RWPE1 (cell line): Measurements from ENCODE around the gene ATP8B4.

ENCODE experiments used
- CTCF ChIA-PET: fragments of 350-600 bp; sonication (Branson Sonifier 250); formaldehyde crosslinking; extraction: SDS; loops from one replicate; lab custom pipeline; 2021; lab: Yijun Ruan, JAX
- POLR2A ChIA-PET: fragments of 400-600 bp; formaldehyde crosslinking; extraction: SDS; loops from one replicate; lab custom pipeline; 2020; ENCODE audit warnings: antibody characterized with exemption; ENCODE audit not compliant: low non-redundant PET; lab: Yijun Ruan, JAX
- DNase-seq: peaks from one replicate; pipeline ENCODE4 v3.0.0; 2012; ENCODE audit warnings: low spot score
- H3K27ac ChIP-seq: fragments of 450-650 bp; 2 replicates; pipeline ENCODE4 v1.5.1; 2017
- TF ChIP-seq, protein P1 (sequence below): fragments of 450-650 bp; conservative IDR thresholded peaks from 2 replicates; pipeline ENCODE4 v1.5.1; 2017; ENCODE audit warnings: low read depth, mild to moderate bottlenecking

ATP8B4 gene

GRCh38 chr15:49905221-49905620, 213.8 kb downstream of the ATP8B4 start:
- DNase-seq = no peak
- POLR2A ChIA-PET = no interaction called here
- H3K27ac ChIP-seq = no peak overlapping the region
- TF ChIP-seq, protein P1, sequence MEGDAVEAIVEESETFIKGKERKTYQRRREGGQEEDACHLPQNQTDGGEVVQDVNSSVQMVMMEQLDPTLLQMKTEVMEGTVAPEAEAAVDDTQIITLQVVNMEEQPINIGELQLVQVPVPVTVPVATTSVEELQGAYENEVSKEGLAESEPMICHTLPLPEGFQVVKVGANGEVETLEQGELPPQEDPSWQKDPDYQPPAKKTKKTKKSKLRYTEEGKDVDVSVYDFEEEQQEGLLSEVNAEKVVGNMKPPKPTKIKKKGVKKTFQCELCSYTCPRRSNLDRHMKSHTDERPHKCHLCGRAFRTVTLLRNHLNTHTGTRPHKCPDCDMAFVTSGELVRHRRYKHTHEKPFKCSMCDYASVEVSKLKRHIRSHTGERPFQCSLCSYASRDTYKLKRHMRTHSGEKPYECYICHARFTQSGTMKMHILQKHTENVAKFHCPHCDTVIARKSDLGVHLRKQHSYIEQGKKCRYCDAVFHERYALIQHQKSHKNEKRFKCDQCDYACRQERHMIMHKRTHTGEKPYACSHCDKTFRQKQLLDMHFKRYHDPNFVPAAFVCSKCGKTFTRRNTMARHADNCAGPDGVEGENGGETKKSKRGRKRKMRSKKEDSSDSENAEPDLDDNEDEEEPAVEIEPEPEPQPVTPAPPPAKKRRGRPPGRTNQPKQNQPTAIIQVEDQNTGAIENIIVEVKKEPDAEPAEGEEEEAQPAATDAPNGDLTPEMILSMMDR = no peak
- CTCF ChIA-PET = interaction anchor here (0.6 kb wide), 1 partner anchor 30 kb away, joined by 3 read pairs; no protein-coding TSS in a partner anchor

- no peak for DNase-seq
- TF ChIP-seq, protein P1 = no peak
- POLR2A ChIA-PET = no interaction called here
- CTCF ChIA-PET = no interaction called here
- no peak overlapping the region for H3K27ac ChIP-seq
Observed at GRCh38 chr15:49904296-49904695, 214.7 kb downstream of the ATP8B4 start.

GRCh38 chr15:49902685-49903501, 216.1 kb downstream of the ATP8B4 start:
- H3K27ac ChIP-seq = no peak overlapping the region
- CTCF ChIA-PET = interaction anchor here (0.6 kb wide), 1 partner anchor 301 kb away, joined by 3 read pairs; no protein-coding TSS in a partner anchor
- POLR2A ChIA-PET = no interaction called here
- TF ChIP-seq, protein P1 = no peak
- no peak for DNase-seq

DNA sequence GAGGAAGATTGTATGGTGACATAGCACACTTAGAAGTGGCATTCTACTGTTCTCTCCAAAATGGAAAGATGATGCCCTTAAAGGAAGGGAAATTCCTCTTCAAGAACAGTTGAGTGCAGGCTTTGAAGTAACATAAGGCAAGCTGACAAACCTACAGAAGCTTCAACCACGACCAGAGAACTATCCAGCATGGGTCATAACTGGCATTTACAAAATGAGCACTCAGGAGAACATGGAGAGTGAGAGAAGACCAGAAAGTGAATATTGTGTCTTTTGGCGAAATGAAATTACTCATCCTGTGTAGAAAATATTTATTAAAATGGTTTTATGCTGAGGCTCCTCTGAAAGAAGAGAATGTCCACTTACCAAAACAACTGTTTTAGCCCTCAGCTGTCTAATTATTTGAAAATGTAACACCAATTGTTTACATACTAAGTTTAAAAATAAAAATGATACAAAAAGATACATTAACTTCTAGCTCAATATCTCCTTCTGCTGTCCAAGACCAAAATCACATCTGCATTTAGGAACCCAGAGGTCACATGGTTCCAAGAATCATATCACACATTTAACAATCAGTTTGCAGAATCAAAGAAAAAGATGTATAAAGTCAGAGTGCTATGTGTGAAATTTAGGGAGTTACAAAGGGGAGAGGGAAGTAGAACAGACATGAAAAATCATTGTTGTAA, 216.9 kb downstream of the ATP8B4 start:
- no peak overlapping the region for H3K27ac ChIP-seq
- POLR2A ChIA-PET = no interaction called here
- TF ChIP-seq, protein P1 = 0 out of 2 replicates have a peak, but pooled peaks have one; percentile 8
- no peak for DNase-seq
- CTCF ChIA-PET = interaction anchor here (0.7 to 1.5 kb wide), 2 partner anchors 14 to 666 kb away, joined by 3 read pairs; no protein-coding TSS in a partner anchor

GRCh38 chr15:49901321-49901720, 217.7 kb downstream of the ATP8B4 start:
- ChIA-PET POLR2A (no interaction called here), CTCF (interaction anchor here (0.6 to 1.5 kb wide), 2 partner anchors 15 to 116 kb away, joined by 3 read pairs; no protein-coding TSS in a partner anchor)
- TF ChIP-seq, protein P1 = no peak
- H3K27ac ChIP-seq = no peak overlapping the region
- DNase-seq = no peak

DNA sequence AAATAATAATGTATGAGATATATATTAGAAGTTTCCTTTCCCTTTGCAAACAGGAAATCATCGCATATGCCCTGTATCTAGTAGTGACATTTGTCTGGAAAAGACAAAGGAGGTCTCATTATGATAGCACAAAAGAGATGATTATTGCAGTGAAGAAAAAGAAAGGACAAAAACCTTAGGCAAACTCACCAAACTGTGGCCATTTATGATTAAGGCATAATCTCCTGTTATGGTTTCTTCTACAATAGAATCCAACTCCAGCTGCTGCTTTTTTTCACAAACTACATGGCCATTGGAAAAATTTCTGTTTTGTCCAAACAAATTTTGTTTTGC, 218.2 kb downstream of the ATP8B4 start:
- DNase-seq = no peak
- no peak overlapping the region for H3K27ac ChIP-seq
- TF ChIP-seq, protein P1 = no peak
- CTCF ChIA-PET = interaction anchor here (1.5 kb wide), 1 partner anchor 16 kb away, joined by 3 read pairs; no protein-coding TSS in a partner anchor
- POLR2A ChIA-PET = no interaction called here
